Hepatocyte (in vitro differentiated cells): ENCODE results near the gene LDLRAD2. TPM values are rescaled to one million over a fixed set of nuclear protein-coding genes. Genes with fewer than 3 reads are reported as not detected.

Experiments
- DNase-seq: peaks from one replicate; pipeline ENCODE4 v3.0.0-alpha.2; 2016; ENCODE audit warnings: low spot score
- H2AFZ ChIP-seq: fragments of 200-600 bp; sonication (generic); 2 replicates; pipeline ENCODE4 v1.6.0; 2016; ENCODE audit warnings: antibody characterized with exemption, mild to moderate bottlenecking
- H3K27ac ChIP-seq: fragments of 200-600 bp; sonication (generic); 2 replicates; pipeline ENCODE4 v1.5.1; 2016; ENCODE audit warnings: mild to moderate bottlenecking
- H3K27me3 ChIP-seq: fragments of 200-600 bp; sonication (generic); 2 replicates; pipeline ENCODE4 v1.6.1; 2016
- H3K36me3 ChIP-seq: fragments of 200-600 bp; sonication (generic); replicated peaks from 2 replicates; pipeline ENCODE4 v1.5.1; 2016; ENCODE audit warnings: low read depth; ENCODE audit not compliant: insufficient read depth
- H3K4me1 ChIP-seq: fragments of 200-600 bp; sonication (generic); 2 replicates; pipeline ENCODE4 v1.5.1; 2016; ENCODE audit warnings: mild to moderate bottlenecking, moderate library complexity; ENCODE audit not compliant: insufficient read depth
- H3K4me2 ChIP-seq: fragments of 200-600 bp; sonication (generic); 2 replicates; pipeline ENCODE4 v1.6.0; 2016
- H3K4me3 ChIP-seq: fragments of 200-600 bp; sonication (generic); 2 replicates; pipeline ENCODE4 v1.5.1; 2016; ENCODE audit warnings: mild to moderate bottlenecking
- H3K79me2 ChIP-seq: fragments of 200-600 bp; sonication (generic); 2 replicates; pipeline ENCODE4 v1.6.0; 2017; ENCODE audit warnings: mild to moderate bottlenecking
- H3K9me2 ChIP-seq: fragments of 200-600 bp; sonication (generic); replicated peaks from 2 replicates; pipeline ENCODE4 v1.6.0; 2017; ENCODE audit warnings: mild to moderate bottlenecking; ENCODE audit not compliant: insufficient read depth
- H3K9me3 ChIP-seq: fragments of 200-600 bp; sonication (generic); 2 replicates; pipeline ENCODE4 v1.5.1; 2016; ENCODE audit warnings: low read depth, mild to moderate bottlenecking
- H4K20me1 ChIP-seq: fragments of 200-600 bp; sonication (generic); 2 replicates; pipeline ENCODE4 v1.6.0; 2016; ENCODE audit warnings: mild to moderate bottlenecking; ENCODE audit not compliant: insufficient read depth, poor library complexity, severe bottlenecking
- EZH2 ChIP-seq: fragments of 200-600 bp; sonication (generic); IDR thresholded peaks from 2 replicates; pipeline ENCODE4 v1.6.1; 2016; ENCODE audit warnings: antibody characterized with exemption, mild to moderate bottlenecking, borderline replicate concordance
- EZH2phosphoT487 ChIP-seq: fragments of 200-600 bp; sonication (generic); IDR thresholded peaks from one replicate; pipeline ENCODE4 v1.6.1; 2018; ENCODE audit warnings: antibody characterized with exemption, mild to moderate bottlenecking, low read depth, moderate library complexity; ENCODE audit not compliant: unreplicated experiment, severe bottlenecking
- WGBS: methylation state at CpG from one replicate; pipeline ENCODE4 v1.1.6; 2016; ENCODE audit warnings: low lambda C conversion rate; ENCODE audit errors: missing lambda C conversion rate; 5-methylcytosine and 5-hydroxymethylcytosine counted together
- polyA plus RNA-seq: library from polyadenylated mRNA; unstranded; fragments of >200 nt; fragmentation: Nextera tagmentation; extraction: Ambion mirVana; gene quantifications from 2 replicates; pipeline ENCODE4 v1.2.1, GENCODE V29; 2016
- total RNA-seq: library from RNA; depleted of rRNA; stranded (reverse); fragments of >200 nt; gene quantifications from 2 replicates; pipeline ENCODE4 v1.2.3, GENCODE V29; 2014
- TF ChIP-seq, protein P1 (sequence below): fragments of 200-600 bp; sonication (generic); IDR thresholded peaks from 2 replicates; pipeline ENCODE4 v1.5.1; 2016; ENCODE audit warnings: antibody characterized with exemption, mild to moderate bottlenecking; ENCODE audit not compliant: poor library complexity

Gene LDLRAD2
- total and polyA plus RNA-seq, 2 experiments from 2014 or later: 0.10 to 8.2 TPM

DNA sequence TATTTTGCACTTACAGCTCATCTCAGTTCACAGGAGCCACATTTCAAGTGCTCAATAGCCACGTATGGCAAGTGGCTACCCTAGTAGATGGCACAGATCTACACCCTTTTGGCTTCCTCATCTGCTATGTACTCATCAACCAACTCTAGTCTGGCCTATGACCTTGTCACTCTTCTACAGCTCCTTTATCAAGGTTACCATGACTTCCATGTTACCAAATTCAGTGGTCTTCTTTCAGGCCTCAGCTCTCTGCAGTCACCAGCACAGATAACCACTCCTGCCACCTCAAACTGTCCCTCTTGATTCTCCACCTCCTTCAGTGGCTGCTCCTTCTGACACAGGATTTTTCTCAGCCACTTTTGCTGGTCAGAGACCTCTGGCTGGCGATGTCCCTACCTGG is 17.4 kb upstream of the LDLRAD2 start:
- TF ChIP-seq EZH2 (no peak), EZH2phosphoT487 (no peak)
- TF ChIP-seq, protein P1, sequence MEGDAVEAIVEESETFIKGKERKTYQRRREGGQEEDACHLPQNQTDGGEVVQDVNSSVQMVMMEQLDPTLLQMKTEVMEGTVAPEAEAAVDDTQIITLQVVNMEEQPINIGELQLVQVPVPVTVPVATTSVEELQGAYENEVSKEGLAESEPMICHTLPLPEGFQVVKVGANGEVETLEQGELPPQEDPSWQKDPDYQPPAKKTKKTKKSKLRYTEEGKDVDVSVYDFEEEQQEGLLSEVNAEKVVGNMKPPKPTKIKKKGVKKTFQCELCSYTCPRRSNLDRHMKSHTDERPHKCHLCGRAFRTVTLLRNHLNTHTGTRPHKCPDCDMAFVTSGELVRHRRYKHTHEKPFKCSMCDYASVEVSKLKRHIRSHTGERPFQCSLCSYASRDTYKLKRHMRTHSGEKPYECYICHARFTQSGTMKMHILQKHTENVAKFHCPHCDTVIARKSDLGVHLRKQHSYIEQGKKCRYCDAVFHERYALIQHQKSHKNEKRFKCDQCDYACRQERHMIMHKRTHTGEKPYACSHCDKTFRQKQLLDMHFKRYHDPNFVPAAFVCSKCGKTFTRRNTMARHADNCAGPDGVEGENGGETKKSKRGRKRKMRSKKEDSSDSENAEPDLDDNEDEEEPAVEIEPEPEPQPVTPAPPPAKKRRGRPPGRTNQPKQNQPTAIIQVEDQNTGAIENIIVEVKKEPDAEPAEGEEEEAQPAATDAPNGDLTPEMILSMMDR: no peak
- no peak overlapping the region for H3K27ac ChIP-seq
- no peaks in the 10 kb centered on the region for H3K79me2 ChIP-seq
- no peaks in the 10 kb centered on the region for H3K9me3 ChIP-seq
- H3K4me1 ChIP-seq: no peaks in the 10 kb centered on the region
- no peak overlapping the region for H2AFZ ChIP-seq
- no peaks in the 10 kb centered on the region for H3K27me3 ChIP-seq
- no peak for DNase-seq
- H3K4me2 ChIP-seq: no peak overlapping the region
- no peaks in the 10 kb centered on the region for H3K9me2 ChIP-seq
- no peaks in the 10 kb centered on the region for H4K20me1 ChIP-seq
- no peaks in the 10 kb centered on the region for H3K36me3 ChIP-seq
- WGBS: 81% methylated on average over 2 of the region's 2 CpGs
- H3K4me3 ChIP-seq: no peak overlapping the region

DNA sequence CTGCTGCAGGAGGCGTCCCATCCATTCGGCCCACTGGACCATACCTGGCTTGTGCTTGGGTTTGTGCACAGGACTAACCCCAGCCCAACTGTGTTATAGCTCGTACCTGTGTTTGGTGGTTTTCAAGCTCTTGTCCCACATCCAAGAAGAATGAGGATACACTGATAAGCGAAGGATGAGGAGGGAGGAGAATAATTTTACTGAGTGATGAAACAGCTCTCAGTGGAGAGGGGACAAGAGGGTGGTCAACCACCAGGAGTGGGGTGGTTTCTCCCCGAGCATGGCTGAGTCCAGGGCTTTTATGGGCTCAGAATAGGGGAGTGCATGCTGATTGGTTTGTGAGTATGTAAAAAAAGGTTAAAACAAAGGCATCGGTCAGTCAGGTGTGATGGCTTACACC is 17.0 kb upstream of the LDLRAD2 start:
- no peak for DNase-seq
- WGBS: 88% methylated on average over 6 of the region's 6 CpGs
- no peaks in the 10 kb centered on the region for H3K4me1 ChIP-seq
- no peaks in the 10 kb centered on the region for H3K36me3 ChIP-seq
- H4K20me1 ChIP-seq: no peaks in the 10 kb centered on the region
- no peaks in the 10 kb centered on the region for H3K27me3 ChIP-seq
- H3K4me3 ChIP-seq: no peak overlapping the region
- no peak overlapping the region for H3K27ac ChIP-seq
- no peak overlapping the region for H2AFZ ChIP-seq
- H3K9me2 ChIP-seq: no peaks in the 10 kb centered on the region
- no peaks in the 10 kb centered on the region for H3K9me3 ChIP-seq
- H3K79me2 ChIP-seq: no peaks in the 10 kb centered on the region
- H3K4me2 ChIP-seq: no peak overlapping the region
- TF ChIP-seq EZH2 (no peak), EZH2phosphoT487 (no peak)
- TF ChIP-seq, protein P1: no peak

DNA sequence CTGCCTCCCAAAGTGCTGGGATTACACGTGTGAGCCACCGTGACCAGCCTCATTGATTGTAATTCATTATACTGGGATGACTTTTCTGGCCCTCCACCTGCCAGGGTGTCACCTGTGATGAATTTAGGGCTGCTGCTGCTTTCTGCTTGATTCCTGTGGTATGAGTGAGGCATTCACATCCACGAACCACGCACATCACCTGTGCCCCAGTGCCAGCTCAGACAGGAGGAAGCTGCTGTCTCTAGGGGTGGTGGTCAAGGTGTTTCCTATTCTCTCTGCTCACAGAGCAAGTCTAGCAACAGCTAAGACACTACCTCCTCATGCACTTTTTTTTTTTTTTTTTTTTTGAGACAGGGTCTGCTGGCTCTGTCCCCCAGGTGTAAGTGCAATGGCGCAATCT is 12.3 kb upstream of the LDLRAD2 start:
- Histone ChIP-seq H3K4me1 (no peaks in the 10 kb centered on the region), H3K36me3 (no peaks in the 10 kb centered on the region), H3K4me3 (no peak overlapping the region), H4K20me1 (no peaks in the 10 kb centered on the region), H3K27ac (no peak overlapping the region), H2AFZ (no peak overlapping the region), H3K27me3 (no peaks in the 10 kb centered on the region), H3K4me2 (no peak overlapping the region), H3K9me2 (no peaks in the 10 kb centered on the region), H3K9me3 (no peaks in the 10 kb centered on the region), H3K79me2 (no peaks in the 10 kb centered on the region)
- WGBS: 90% methylated on average over 5 of the region's 5 CpGs
- TF ChIP-seq EZH2phosphoT487 (no peak), EZH2 (no peak)
- TF ChIP-seq, protein P1: no peak
- no peak for DNase-seq

GRCh38 chr1:21801100-21801499 is 11.0 kb upstream of the LDLRAD2 start:
- DNase-seq: no peak
- TF ChIP-seq EZH2 (no peak), EZH2phosphoT487 (no peak)
- TF ChIP-seq, protein P1: no peak
- Histone ChIP-seq H3K36me3 (no peaks in the 10 kb centered on the region), H3K79me2 (no peaks in the 10 kb centered on the region), H3K27ac (no peak overlapping the region), H2AFZ (no peak overlapping the region), H3K27me3 (no peaks in the 10 kb centered on the region), H3K4me1 (no peaks in the 10 kb centered on the region), H3K9me3 (no peaks in the 10 kb centered on the region), H3K4me3 (no peak overlapping the region), H3K4me2 (no peak overlapping the region), H4K20me1 (no peaks in the 10 kb centered on the region), H3K9me2 (no peaks in the 10 kb centered on the region)
- 94% methylated on average over 4 of the region's 4 CpGs for WGBS
